HepG2 (cell line): ENCODE measurements around the gene ABHD12. TPM values are rescaled to one million over a fixed set of nuclear protein-coding genes. Genes with fewer than 3 reads are reported as not detected.

Experiments
- GABPA ChIP-seq, 2 experiments: IDR thresholded peaks; 2 replicates each; pipeline ENCODE4 v1.6.1; 2011 to 2016; ENCODE audit warnings: low read depth in 2 of 2, low read length in 1 of 2, missing biosample characterization in 1 of 2, missing genetic modification characterization in 1 of 2
- KDM5A ChIP-seq: fragments of 200-600 bp; sonication (generic); IDR thresholded peaks from 2 replicates; pipeline ENCODE4 v1.7.0; 2018; ENCODE audit warnings: antibody characterized with exemption, mild to moderate bottlenecking, low read length, borderline replicate concordance
- MAF1 ChIP-seq: sonication (generic); formaldehyde crosslinking; IDR thresholded peaks from 2 replicates; pipeline ENCODE4 v1.5.0; 2020; ENCODE audit warnings: missing genetic modification reagents, borderline replicate concordance
- MEIS1 ChIP-seq: sonication (generic); formaldehyde crosslinking; IDR thresholded peaks from 2 replicates; pipeline ENCODE4 v1.9.0; 2021; ENCODE audit warnings: mild to moderate bottlenecking, missing genetic modification reagents, moderate library complexity, borderline replicate concordance
- MZF1 ChIP-seq: sonication (generic); formaldehyde crosslinking; IDR thresholded peaks from 2 replicates; pipeline ENCODE4 v1.8.1; 2023; ENCODE audit warnings: mild to moderate bottlenecking, missing genetic modification reagents, borderline replicate concordance
- POGZ ChIP-seq: sonication (generic); formaldehyde crosslinking; IDR thresholded peaks from 2 replicates; pipeline ENCODE4 v1.4.0; 2020; ENCODE audit warnings: mild to moderate bottlenecking, missing genetic modification reagents
- RAD51 ChIP-seq: fragments of 450-650 bp; IDR thresholded peaks from 2 replicates; pipeline ENCODE4 v1.6.1; 2016; ENCODE audit warnings: borderline replicate concordance
- RBM22 ChIP-seq: fragments of 200-400 bp; formaldehyde crosslinking; optimal IDR thresholded peaks from 2 replicates; pipeline ENCODE3; 2017; ENCODE audit warnings: mild to moderate bottlenecking, low read length, moderate library complexity
- SRY ChIP-seq: sonication (generic); formaldehyde crosslinking; IDR thresholded peaks from 2 replicates; pipeline ENCODE4 v1.8.0; 2022; ENCODE audit warnings: mild to moderate bottlenecking, missing genetic modification reagents
- TRAFD1 ChIP-seq: sonication (generic); formaldehyde crosslinking; IDR thresholded peaks from 2 replicates; pipeline ENCODE4 v1.5.1; 2020; ENCODE audit warnings: missing genetic modification reagents, mild to moderate bottlenecking, borderline replicate concordance
- UBTF ChIP-seq: sonication (generic); formaldehyde crosslinking; IDR thresholded peaks from 2 replicates; pipeline ENCODE4 v1.4.0; 2020; ENCODE audit warnings: mild to moderate bottlenecking, missing genetic modification reagents
- ZBTB14 ChIP-seq: sonication (generic); formaldehyde crosslinking; IDR thresholded peaks from 2 replicates; pipeline ENCODE4 v1.4.0; 2020; ENCODE audit warnings: missing genetic modification reagents
- ZHX1 ChIP-seq: sonication (generic); formaldehyde crosslinking; IDR thresholded peaks from 2 replicates; pipeline ENCODE4 v1.8.1; 2022; ENCODE audit warnings: low read depth, mild to moderate bottlenecking, missing genetic modification reagents
- ZNF335 ChIP-seq: sonication (generic); formaldehyde crosslinking; IDR thresholded peaks from 2 replicates; pipeline ENCODE4 v1.4.0; 2020; ENCODE audit warnings: missing genetic modification reagents
- ZNF572 ChIP-seq: sonication (generic); formaldehyde crosslinking; IDR thresholded peaks from 2 replicates; pipeline ENCODE4 v1.5.1; 2020; ENCODE audit warnings: mild to moderate bottlenecking, missing genetic modification reagents
- ZNF615 ChIP-seq: sonication (generic); formaldehyde crosslinking; IDR thresholded peaks from 2 replicates; pipeline ENCODE4 v1.5.0; 2020; ENCODE audit warnings: mild to moderate bottlenecking, missing genetic modification reagents, borderline replicate concordance
- ZNF7 ChIP-seq: IDR thresholded peaks from 2 replicates; pipeline ENCODE4 v1.6.1; 2016; ENCODE audit warnings: missing biosample characterization, missing genetic modification reagents
- polyA plus RNA-seq, 8 experiments: library from polyadenylated mRNA; depleted of rRNA in 3 of 8; stranded (reverse) in 7 of 8; unstranded in 1 of 8; fragments of >200 nt; fragmentation: Illumina TruSeq in 4 of 8; extraction: Trizol in 4 of 8; gene quantifications; 2 replicates each; pipeline versions ENCODE4 v1.2.1 to v1.2.3, GENCODE V29; 2011 to 2016; ENCODE audit warnings: low read depth in 4 of 8, missing spikeins in 1 of 8, mixed read lengths in 1 of 8; ENCODE audit not compliant: insufficient read depth in 1 of 8
- total RNA-seq, 5 experiments: library from RNA; depleted of rRNA; stranded (reverse); fragments of >200 nt; fragmentation: Illumina TruSeq; extraction: Trizol; gene quantifications; 2 replicates each; pipeline ENCODE4 v1.2.3, GENCODE V29; 2016; ENCODE audit warnings: low read depth in 1 of 5

ABHD12 gene
- total and polyA plus RNA-seq, 2 of the 13 experiments (the other 11 are each of a cell fraction or from before 2014, with no cell fraction given) = 23.5 to 72.1 TPM

DNA sequence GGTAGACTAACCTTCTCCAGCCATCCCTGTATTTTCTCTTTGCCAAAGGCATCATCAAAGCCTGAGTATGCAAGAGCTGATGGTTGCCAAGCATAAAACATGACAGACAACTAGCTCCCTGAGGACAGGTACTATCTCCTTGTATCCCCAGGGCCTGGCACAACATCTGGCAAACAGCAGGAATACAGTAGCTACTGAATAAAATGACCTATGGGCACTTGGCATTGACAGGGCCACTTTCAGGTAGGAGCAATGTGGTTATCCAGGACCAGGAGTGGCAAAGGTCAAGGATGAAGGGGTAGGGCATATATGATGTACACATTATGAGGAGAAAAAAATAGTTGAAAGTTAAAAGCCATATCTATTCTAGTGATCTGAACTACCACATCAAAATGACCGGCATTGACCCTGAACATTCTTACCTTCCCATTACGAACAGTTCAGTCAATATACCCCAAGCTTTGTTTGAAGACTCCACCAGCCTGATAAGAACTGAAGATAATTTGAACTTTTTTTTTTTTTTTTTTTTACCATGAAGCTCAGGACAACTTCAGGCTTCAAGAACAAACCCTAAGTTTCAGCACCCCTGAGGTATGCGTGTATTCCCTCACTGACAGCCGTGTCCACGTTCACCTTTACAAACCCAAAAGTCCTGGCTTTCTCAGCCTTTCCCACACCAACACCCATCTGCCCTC lies 12.3 kb downstream of the ABHD12 start (continued):
- TF ChIP-seq TRAFD1 = no peak
- no peak for TF ChIP-seq UBTF (CRISPR knock-in tag)
- TF ChIP-seq ZHX1 (CRISPR knock-in tag) = no peak; the same call in 1 of the 2 replicates
- TF ChIP-seq SRY (CRISPR knock-in tag) = no peak
- TF ChIP-seq GABPA (IDR thresholded peaks at IDR 0.05; ENCODE audit: low read depth, low read length) = no peak
- TF ChIP-seq GABPA (CRISPR knock-in tag; IDR thresholded peaks at IDR 0.05; ENCODE audit: low read depth) = no peak
- TF ChIP-seq KDM5A = no peak; the same call in 1 of the 2 replicates
- no peak for TF ChIP-seq RAD51
- no peak for TF ChIP-seq ZNF615 (CRISPR knock-in tag)
- no peak for TF ChIP-seq ZNF335 (CRISPR knock-in tag)
- no peak for TF ChIP-seq MAF1 (CRISPR knock-in tag)
- peak; percentile 53 for TF ChIP-seq POGZ (CRISPR knock-in tag)
- TF ChIP-seq MEIS1 (CRISPR knock-in tag) = peak; percentile 67
- no peak for TF ChIP-seq ZNF7 (CRISPR knock-in tag)
- no peak for TF ChIP-seq ZBTB14
- TF ChIP-seq RBM22 = no peak
- TF ChIP-seq ZNF572 = no peak
- no peak for TF ChIP-seq MZF1 (CRISPR knock-in tag)
